HepG2 (cell line): ENCODE measurements around the gene MYO18A. TPM values are rescaled to one million over a fixed set of nuclear protein-coding genes. Genes with fewer than 3 reads are reported as not detected.

ENCODE experiments used
- ATAC-seq: fragments of 200-7000 bp; cut with Tn5 transposase; 3 replicates; pipeline ENCODE4 v1.9.1; 2020; ENCODE audit warnings: mild to moderate bottlenecking, moderate library complexity
- BruUV-seq: library from RNA; stranded (reverse); fragments of 400-500 nt; replicated peaks from 2 replicates; lab custom pipeline; 2021; lab: Mats Ljungman, UMichigan
- CTCF ChIA-PET: fragments of 300-600 bp; formaldehyde crosslinking; extraction: SDS; loops from one replicate; lab custom pipeline; 2021; ENCODE audit warnings: low total read pairs, inconsistent platforms, low intra/inter-chr PET ratio; lab: Yijun Ruan, JAX
- POLR2A ChIA-PET: fragments of 350-600 bp; sonication (Branson Sonifier 250); formaldehyde crosslinking; loops from one replicate; lab custom pipeline; 2020; ENCODE audit warnings: antibody characterized with exemption, inconsistent platforms; lab: Yijun Ruan, JAX
- DNase-seq: peaks from one replicate; pipeline ENCODE4 v3.0.0-alpha.2; 2015; ENCODE audit warnings: low spot score
- FAIRE-seq: peaks from 3 replicates; lab custom pipeline; 2011; peaks lifted over from hg19 to GRCh38; lab: Jason Lieb, UNC
- H2AFZ ChIP-seq: one replicate; pipeline ENCODE4 v1.6.1; 2011; ENCODE audit warnings: low read length, inconsistent platforms
- H3K27ac ChIP-seq: fragments of 300-600 bp; 3 replicates; pipeline ENCODE4 v1.8.0; 2011; ENCODE audit warnings: mixed run types, mild to moderate bottlenecking, mixed read lengths, low read length, inconsistent platforms; ENCODE audit not compliant: insufficient read depth; ENCODE audit errors: extremely low read length
- H3K27me3 ChIP-seq, 2 experiments: fragments of 200-600 bp in 1 of 2; 2 replicates in 1 of 2; 3 replicates in 1 of 2; pipeline versions ENCODE4 v1.6.0 to v1.8.0; 2011; ENCODE audit warnings: low read length in 2 of 2, mild to moderate bottlenecking in 2 of 2, moderate library complexity in 2 of 2, inconsistent platforms in 1 of 2; ENCODE audit not compliant: insufficient read depth in 2 of 2, control insufficient read depth in 1 of 2
- H3K36me3 ChIP-seq, 2 experiments: fragments of 200-600 bp in 1 of 2; replicated peaks in 1 of 2; 2 replicates in 1 of 2; 3 replicates in 1 of 2; pipeline versions ENCODE4 v1.5.1 to v1.8.0; 2011; ENCODE audit warnings: low read length in 2 of 2, inconsistent platforms in 1 of 2; ENCODE audit not compliant: insufficient read depth in 2 of 2, control insufficient read depth in 1 of 2
- H3K4me1 ChIP-seq: 2 replicates; pipeline ENCODE4 v1.5.1; 2012; ENCODE audit warnings: low read length, inconsistent platforms; ENCODE audit not compliant: insufficient read depth
- H3K4me2 ChIP-seq: 2 replicates; pipeline ENCODE4 v1.6.0; 2011; ENCODE audit warnings: low read depth, low read length, inconsistent platforms
- H3K4me3 ChIP-seq, 3 experiments: fragments of 200-600 bp in 1 of 3; sonication (generic), shearing (Covaris generic) in 1 of 3; replicated peaks in 1 of 3; 2 replicates each; pipeline ENCODE4 v1.5.1; 2011 to 2016; ENCODE audit warnings: low read length in 3 of 3, inconsistent platforms in 2 of 3, low read depth in 2 of 3, mild to moderate bottlenecking in 2 of 3, control low read depth in 1 of 3, mixed read lengths in 1 of 3; ENCODE audit not compliant: insufficient read depth in 1 of 3
- H3K79me2 ChIP-seq: one replicate; pipeline ENCODE4 v1.6.1; 2011; ENCODE audit warnings: low read length, inconsistent platforms; ENCODE audit not compliant: insufficient read depth
- H3K9ac ChIP-seq: 2 replicates; pipeline ENCODE4 v1.6.0; 2011; ENCODE audit warnings: mild to moderate bottlenecking, low read depth, low read length, inconsistent platforms; ENCODE audit not compliant: insufficient read depth
- H3K9me3 ChIP-seq: 2 replicates; pipeline ENCODE4 v1.5.1; 2012; ENCODE audit warnings: mild to moderate bottlenecking, low read length
- H4K20me1 ChIP-seq: 2 replicates; pipeline ENCODE4 v1.6.0; 2011; ENCODE audit warnings: inconsistent platforms, mild to moderate bottlenecking, low read length, moderate library complexity; ENCODE audit not compliant: insufficient read depth
- CBX1 ChIP-seq: IDR thresholded peaks from one replicate; pipeline ENCODE4 v1.6.1; 2016; ENCODE audit warnings: antibody characterized with exemption, low read depth
- CCDC6 ChIP-seq: sonication (generic); formaldehyde crosslinking; IDR thresholded peaks from 2 replicates; pipeline ENCODE4 v1.8.1; 2022; ENCODE audit warnings: mild to moderate bottlenecking, missing genetic modification reagents, moderate library complexity
- EP300 ChIP-seq, 3 experiments: sonication (generic) in 1 of 3; formaldehyde crosslinking in 1 of 3; IDR thresholded peaks; 2 replicates each; pipeline versions ENCODE4 v1.5.1 to v1.6.1; 2011 to 2020; ENCODE audit warnings: low read depth in 2 of 3, low read length in 2 of 3, borderline replicate concordance in 1 of 3, improper control_type of control experiment in 1 of 3, mild to moderate bottlenecking in 1 of 3, missing genetic modification reagents in 1 of 3, moderate library complexity in 1 of 3
- ERF ChIP-seq: IDR thresholded peaks from 2 replicates; pipeline ENCODE4 v1.6.1; 2018; ENCODE audit warnings: missing biosample characterization, missing genetic modification reagents
- FOXA3 ChIP-seq: IDR thresholded peaks from 2 replicates; pipeline ENCODE4 v1.6.1; 2016; ENCODE audit warnings: missing genetic modification reagents, missing compliant biosample characterization
- HHEX ChIP-seq: IDR thresholded peaks from 2 replicates; pipeline ENCODE4 v1.6.1; 2016; ENCODE audit warnings: control low read depth
- HOXA3 ChIP-seq: sonication (generic); formaldehyde crosslinking; IDR thresholded peaks from 2 replicates; pipeline ENCODE4 v1.5.0; 2020; ENCODE audit warnings: missing genetic modification reagents
- ISX ChIP-seq: sonication (generic); formaldehyde crosslinking; conservative IDR thresholded peaks from 2 replicates; pipeline ENCODE4 v1.5.0; 2020; ENCODE audit warnings: missing genetic modification reagents
- MIER3 ChIP-seq: IDR thresholded peaks from 2 replicates; pipeline ENCODE4 v1.6.1; 2016; ENCODE audit warnings: missing compliant biosample characterization, borderline replicate concordance
- PRPF4 ChIP-seq: fragments of 200-400 bp; formaldehyde crosslinking; IDR thresholded peaks from 2 replicates; pipeline ENCODE4 v1.6.1; 2016; ENCODE audit warnings: low read length, low read depth; ENCODE audit not compliant: poor library complexity, severe bottlenecking
- SMAD1 ChIP-seq: sonication (generic); formaldehyde crosslinking; IDR thresholded peaks from 2 replicates; pipeline ENCODE4 v1.4.0; 2020; ENCODE audit warnings: missing genetic modification reagents, low read depth, mild to moderate bottlenecking, borderline replicate concordance
- SOX6 ChIP-seq, 2 experiments: fragments of 450-650 bp in 1 of 2; sonication (generic) in 1 of 2; formaldehyde crosslinking in 1 of 2; IDR thresholded peaks; 2 replicates each; pipeline versions ENCODE4 v1.4.0 to v1.6.1; 2017 to 2020; ENCODE audit warnings: antibody characterized with exemption in 1 of 2, mild to moderate bottlenecking in 1 of 2, missing genetic modification reagents in 1 of 2
- SRSF4 ChIP-seq: fragments of 200-400 bp; formaldehyde crosslinking; IDR thresholded peaks from one replicate; pipeline ENCODE4 v1.6.1; 2018; ENCODE audit warnings: mild to moderate bottlenecking, low read depth, low read length, moderate library complexity; ENCODE audit not compliant: poor library complexity, severe bottlenecking
- TBX2 ChIP-seq: sonication (generic); formaldehyde crosslinking; IDR thresholded peaks from 2 replicates; pipeline ENCODE4 v1.5.0; 2020; ENCODE audit warnings: missing genetic modification reagents, mild to moderate bottlenecking, borderline replicate concordance
- TCF12 ChIP-seq, 2 experiments: fragments of 450-650 bp in 1 of 2; sonication (generic) in 1 of 2; formaldehyde crosslinking in 1 of 2; IDR thresholded peaks; 2 replicates each; pipeline versions ENCODE4 v1.6.1 to v1.8.0; 2017 to 2022; ENCODE audit warnings: antibody characterized with exemption in 1 of 2, mild to moderate bottlenecking in 1 of 2, missing genetic modification reagents in 1 of 2, moderate library complexity in 1 of 2
- TEAD3 ChIP-seq: optimal IDR thresholded peaks from 2 replicates; pipeline ENCODE3; 2016; ENCODE audit warnings: borderline replicate concordance
- THAP11 ChIP-seq: IDR thresholded peaks from 2 replicates; pipeline ENCODE4 v1.6.1; 2016; ENCODE audit warnings: missing biosample characterization, missing genetic modification reagents
- THAP9 ChIP-seq: sonication (generic); formaldehyde crosslinking; IDR thresholded peaks from 2 replicates; pipeline ENCODE4; 2020; ENCODE audit warnings: missing genetic modification reagents, mild to moderate bottlenecking, borderline replicate concordance
- ZBTB20 ChIP-seq: sonication (generic); formaldehyde crosslinking; IDR thresholded peaks from 2 replicates; pipeline ENCODE4 v1.8.1; 2023; ENCODE audit warnings: missing genetic modification reagents, low read depth, mild to moderate bottlenecking, borderline replicate concordance
- ZNF205 ChIP-seq: IDR thresholded peaks from 2 replicates; pipeline ENCODE4 v1.6.1; 2018; ENCODE audit warnings: missing biosample characterization, missing genetic modification reagents
- ZNF292 ChIP-seq: sonication (generic); formaldehyde crosslinking; IDR thresholded peaks from 2 replicates; pipeline ENCODE4 v1.8.1; 2022; ENCODE audit warnings: mild to moderate bottlenecking, low read depth, missing genetic modification reagents, borderline replicate concordance
- WGBS: methylation state at CpG from one replicate; pipeline ENCODE4 v1.1.6; 2017; ENCODE audit warnings: low lambda C conversion rate; 5-methylcytosine and 5-hydroxymethylcytosine counted together
- in situ Hi-C: cut with HindIII; loops from 2 replicates; pipeline ENCODE4 v1.10.0; 2017; ENCODE audit warnings: low pct_unique_long_range_greater_than_20kb; ENCODE audit not compliant: extremely low pct_ligation_motif_present
- intact Hi-C: fragments of 100-400 bp; cut with micrococcal nuclease; formaldehyde crosslinking; loops from one replicate; pipeline ENCODE4 v1.10.0; 2022; ENCODE audit not compliant: unreplicated experiment
- polyA plus RNA-seq, 8 experiments: library from polyadenylated mRNA; depleted of rRNA in 3 of 8; stranded (reverse) in 7 of 8; unstranded in 1 of 8; fragments of >200 nt; fragmentation: Illumina TruSeq in 4 of 8; extraction: Trizol in 4 of 8; gene quantifications; 2 replicates each; pipeline versions ENCODE4 v1.2.1 to v1.2.3, GENCODE V29; 2011 to 2016; ENCODE audit warnings: low read depth in 4 of 8, missing spikeins in 1 of 8, mixed read lengths in 1 of 8; ENCODE audit not compliant: insufficient read depth in 1 of 8
- total RNA-seq, 5 experiments: library from RNA; depleted of rRNA; stranded (reverse); fragments of >200 nt; fragmentation: Illumina TruSeq; extraction: Trizol; gene quantifications; 2 replicates each; pipeline ENCODE4 v1.2.3, GENCODE V29; 2016; ENCODE audit warnings: low read depth in 1 of 5

Gene MYO18A
- total and polyA plus RNA-seq, 2 of the 13 experiments (the other 11 are each of a cell fraction or from before 2014, with no cell fraction given): 16.8 to 24.8 TPM

- WGBS: 60% methylated on average over 7 of the region's 7 CpGs
- peaks cover 42% of the 10 kb centered on the region for H3K79me2 ChIP-seq
- peak overlapping the region in 2 of 3 experiments; percentile 16 to 30; a peak in 2 of 6 replicates for H3K4me3 ChIP-seq
- H4K20me1 ChIP-seq: peaks cover 4% of the 10 kb centered on the region; the same call in 1 of the 2 replicates
- H3K27ac ChIP-seq: peak overlapping the region; percentile 58
- DNase-seq: peak; percentile 73
- H3K4me2 ChIP-seq: peak overlapping the region; percentile 93
- peak; percentile 85 for FAIRE-seq
- CTCF ChIA-PET: no interaction called here
- TSS peak; percentile 7 for BruUV-seq
- intact Hi-C loops: no loop called here
- peak; percentile 56 for ATAC-seq
- no peak overlapping the region for H3K9ac ChIP-seq
- POLR2A ChIA-PET: no interaction called here
- no peak overlapping the region for H2AFZ ChIP-seq
- H3K36me3 ChIP-seq: peaks cover 6 to 34% of the 10 kb centered on the region in 2 experiments
- H3K9me3 ChIP-seq: no peaks in the 10 kb centered on the region
- peaks cover 60% of the 10 kb centered on the region for H3K4me1 ChIP-seq
- in situ Hi-C loops: no loop called here
- H3K27me3 ChIP-seq: no peaks in the 10 kb centered on the region
- peak in 1 of 2 experiments; percentile 59; a peak in 1 of 4 replicates for TF ChIP-seq EP300 (IDR thresholded peaks at IDR 0.05; ENCODE audit: low read depth in 2 of 2, low read length in 2 of 2)
- TF ChIP-seq EP300 (CRISPR knock-in tag; IDR thresholded peaks at IDR 0.05; ENCODE audit: borderline replicate concordance): peak; percentile 38; the same call in 1 of the 2 replicates
- no peak for TF ChIP-seq SOX6 (IDR thresholded peaks at IDR 0.05)
- peak; percentile 55 for TF ChIP-seq SOX6 (CRISPR knock-in tag; IDR thresholded peaks at IDR 0.05)
- TF ChIP-seq ZNF205 (CRISPR knock-in tag): no peak
- TF ChIP-seq ISX (CRISPR knock-in tag): no peak
- TF ChIP-seq SRSF4: no peak
- TF ChIP-seq PRPF4: no peak
- TF ChIP-seq ZBTB20: no peak
- TF ChIP-seq ZNF292: no peak
- TF ChIP-seq ERF (CRISPR knock-in tag): peak; percentile 55; the same call in 1 of the 2 replicates
- TF ChIP-seq HHEX (CRISPR knock-in tag): no peak
- TF ChIP-seq THAP9: no peak
- TF ChIP-seq TBX2 (CRISPR knock-in tag): peak; percentile 53
- no peak for TF ChIP-seq TCF12 (IDR thresholded peaks at IDR 0.05)
- TF ChIP-seq TCF12 (CRISPR knock-in tag; IDR thresholded peaks at IDR 0.05): no peak
- peak; percentile 54; the same call in 1 of the 2 replicates for TF ChIP-seq MIER3
- TF ChIP-seq HOXA3 (CRISPR knock-in tag): peak; percentile 52; the same call in 1 of the 2 replicates
- peak; percentile 54 for TF ChIP-seq TEAD3 (CRISPR knock-in tag)
- peak; percentile 53; the same call in 1 of the 2 replicates for TF ChIP-seq FOXA3 (CRISPR knock-in tag)
- TF ChIP-seq SMAD1 (CRISPR knock-in tag): no peak
- no peak for TF ChIP-seq CBX1
- peak; percentile 37; the same call in 1 of the 2 replicates for TF ChIP-seq CCDC6 (CRISPR knock-in tag)
- TF ChIP-seq THAP11 (CRISPR knock-in tag): peak; percentile 70
Observed at GRCh38 chr17:29045734-29046472, 134.3 kb downstream of the MYO18A start.
